ENCODE measurements around the gene ZBTB17.

GRCh38 chr1:15962671-15963362 is 13.1 kb downstream of the ZBTB17 start:
- TF ChIP-seq CTCF (conservative IDR thresholded peaks at IDR 0.05) = no peak
- no peak for TF ChIP-seq ZFX (IDR thresholded peaks at IDR 0.05)

Data from C4-2B (cell line).